ENCODE results near the gene COL23A1. TPM values are rescaled to one million over a fixed set of nuclear protein-coding genes. Genes with fewer than 3 reads are reported as not detected.

Gene COL23A1
- total and polyA plus RNA-seq, 2 experiments from 2014 or later, result 4.8 to 8.2 TPM

DNA sequence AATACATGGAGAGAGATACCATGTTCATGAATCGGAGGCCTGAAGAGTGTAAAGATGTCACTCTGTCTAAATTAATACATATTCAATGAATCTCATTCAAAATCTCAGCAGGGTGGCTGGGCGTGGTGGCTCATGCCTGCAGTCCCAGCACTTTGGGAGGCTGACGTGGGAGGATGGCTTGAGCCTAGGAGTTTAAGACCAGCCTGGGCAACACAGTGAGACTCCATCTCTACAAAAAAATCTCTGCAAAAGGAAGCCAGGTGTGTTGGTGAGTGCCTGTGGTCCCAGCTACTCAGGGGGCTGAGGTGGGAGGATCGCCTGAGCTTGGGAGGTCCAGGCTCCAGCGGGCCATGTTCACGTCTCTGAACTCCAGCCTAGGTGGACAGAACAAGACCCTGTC, 49.7 kb downstream of the COL23A1 start:
- Mint-ChIP-seq H3K4me3 (no peak overlapping the region), H3K27me3 (ENCODE audit: insufficient read depth, low read depth, poor library complexity) (peaks cover 6% of the 10 kb centered on the region), H3K9me3 (no peaks in the 10 kb centered on the region), H3K36me3 (ENCODE audit: low read depth) (no peaks in the 10 kb centered on the region), H3K27ac (no peak overlapping the region), H3K4me1 (peaks cover 22% of the 10 kb centered on the region)
- ATAC-seq (no peak), DNase-seq (ENCODE audit: low spot score) (no peak)
- Histone ChIP-seq H3F3A (replicated peaks; ENCODE audit: low read depth) (no peaks in the 10 kb centered on the region), H3K36me3 (ENCODE audit: insufficient read depth) (no peaks in the 10 kb centered on the region), H4K20me1 (replicated peaks; ENCODE audit: insufficient read depth) (no peaks in the 10 kb centered on the region), H3K4me1 (ENCODE audit: insufficient read depth) (no peaks in the 10 kb centered on the region; the same call in none of the 2 replicates), H3K9me2 (ENCODE audit: insufficient read depth) (no peaks in the 10 kb centered on the region), H3K4me3 (no peak overlapping the region), H2AFZ (no peak overlapping the region), H3K27me3 (ENCODE audit: insufficient read depth) (no peaks in the 10 kb centered on the region), H3K27ac (ENCODE audit: low read depth) (no peak overlapping the region), H3K4me2 (no peak overlapping the region), H3K79me2 (replicated peaks; ENCODE audit: insufficient read depth) (peaks cover 4% of the 10 kb centered on the region; the same call in 1 of the 2 replicates)
- TF ChIP-seq, protein P1, sequence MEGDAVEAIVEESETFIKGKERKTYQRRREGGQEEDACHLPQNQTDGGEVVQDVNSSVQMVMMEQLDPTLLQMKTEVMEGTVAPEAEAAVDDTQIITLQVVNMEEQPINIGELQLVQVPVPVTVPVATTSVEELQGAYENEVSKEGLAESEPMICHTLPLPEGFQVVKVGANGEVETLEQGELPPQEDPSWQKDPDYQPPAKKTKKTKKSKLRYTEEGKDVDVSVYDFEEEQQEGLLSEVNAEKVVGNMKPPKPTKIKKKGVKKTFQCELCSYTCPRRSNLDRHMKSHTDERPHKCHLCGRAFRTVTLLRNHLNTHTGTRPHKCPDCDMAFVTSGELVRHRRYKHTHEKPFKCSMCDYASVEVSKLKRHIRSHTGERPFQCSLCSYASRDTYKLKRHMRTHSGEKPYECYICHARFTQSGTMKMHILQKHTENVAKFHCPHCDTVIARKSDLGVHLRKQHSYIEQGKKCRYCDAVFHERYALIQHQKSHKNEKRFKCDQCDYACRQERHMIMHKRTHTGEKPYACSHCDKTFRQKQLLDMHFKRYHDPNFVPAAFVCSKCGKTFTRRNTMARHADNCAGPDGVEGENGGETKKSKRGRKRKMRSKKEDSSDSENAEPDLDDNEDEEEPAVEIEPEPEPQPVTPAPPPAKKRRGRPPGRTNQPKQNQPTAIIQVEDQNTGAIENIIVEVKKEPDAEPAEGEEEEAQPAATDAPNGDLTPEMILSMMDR (conservative IDR thresholded peaks at IDR 0.05; ENCODE audit: low read depth in 2 of 2), result no peak
- no peak for TF ChIP-seq EZH2 (IDR thresholded peaks at IDR 0.05; ENCODE audit: low read depth, unreplicated experiment)

DNA sequence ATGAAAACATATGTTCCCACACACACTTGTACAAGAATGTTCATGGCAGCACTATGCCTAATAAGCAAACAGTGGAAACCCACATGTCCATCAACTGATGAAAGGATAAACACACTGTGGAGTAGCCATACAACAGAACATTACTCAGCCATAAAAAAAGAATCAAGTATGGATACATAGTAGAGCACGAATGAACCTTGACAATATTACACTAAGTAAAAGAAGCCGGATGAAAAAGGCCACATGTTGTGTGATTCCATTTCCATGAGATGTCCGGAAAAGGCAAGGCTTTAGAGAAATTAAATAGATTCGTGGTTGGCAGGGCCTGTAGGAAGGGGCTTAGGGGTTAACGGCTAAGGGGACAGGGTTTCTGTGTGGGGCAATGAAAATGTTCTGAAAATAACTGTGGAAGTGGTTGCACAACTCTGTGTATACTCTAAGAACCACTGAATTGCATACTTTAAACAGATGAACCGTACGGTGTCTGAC, 51.4 kb downstream of the COL23A1 start:
- no peak overlapping the region for H3K4me3 ChIP-seq
- Mint-ChIP-seq H3K36me3 (ENCODE audit: low read depth) (no peaks in the 10 kb centered on the region), H3K27ac (no peak overlapping the region), H3K4me3 (no peak overlapping the region), H3K9me3 (no peaks in the 10 kb centered on the region), H3K27me3 (ENCODE audit: insufficient read depth, low read depth, poor library complexity) (peaks cover 6% of the 10 kb centered on the region), H3K4me1 (peaks cover 17% of the 10 kb centered on the region)
- H3K4me2 ChIP-seq, result no peak overlapping the region
- H3K79me2 ChIP-seq (replicated peaks; ENCODE audit: insufficient read depth), result peaks cover 4% of the 10 kb centered on the region; the same call in 1 of the 2 replicates
- no peaks in the 10 kb centered on the region for H4K20me1 ChIP-seq (replicated peaks; ENCODE audit: insufficient read depth)
- H3K27ac ChIP-seq (ENCODE audit: low read depth), result no peak overlapping the region
- H3K36me3 ChIP-seq (ENCODE audit: insufficient read depth), result no peaks in the 10 kb centered on the region
- H3K4me1 ChIP-seq (ENCODE audit: insufficient read depth), result no peaks in the 10 kb centered on the region; the same call in none of the 2 replicates
- H2AFZ ChIP-seq, result no peak overlapping the region
- ATAC-seq (no peak), DNase-seq (ENCODE audit: low spot score) (no peak)
- no peaks in the 10 kb centered on the region for H3K9me2 ChIP-seq (ENCODE audit: insufficient read depth)
- H3F3A ChIP-seq (replicated peaks; ENCODE audit: low read depth), result no peaks in the 10 kb centered on the region
- no peaks in the 10 kb centered on the region for H3K27me3 ChIP-seq (ENCODE audit: insufficient read depth)
- TF ChIP-seq STAT1 (IDR thresholded peaks at IDR 0.05; ENCODE audit: unreplicated experiment), result no peak
- no peak for TF ChIP-seq JUNB (IDR thresholded peaks at IDR 0.05; ENCODE audit: unreplicated experiment)
- TF ChIP-seq, protein P2, sequence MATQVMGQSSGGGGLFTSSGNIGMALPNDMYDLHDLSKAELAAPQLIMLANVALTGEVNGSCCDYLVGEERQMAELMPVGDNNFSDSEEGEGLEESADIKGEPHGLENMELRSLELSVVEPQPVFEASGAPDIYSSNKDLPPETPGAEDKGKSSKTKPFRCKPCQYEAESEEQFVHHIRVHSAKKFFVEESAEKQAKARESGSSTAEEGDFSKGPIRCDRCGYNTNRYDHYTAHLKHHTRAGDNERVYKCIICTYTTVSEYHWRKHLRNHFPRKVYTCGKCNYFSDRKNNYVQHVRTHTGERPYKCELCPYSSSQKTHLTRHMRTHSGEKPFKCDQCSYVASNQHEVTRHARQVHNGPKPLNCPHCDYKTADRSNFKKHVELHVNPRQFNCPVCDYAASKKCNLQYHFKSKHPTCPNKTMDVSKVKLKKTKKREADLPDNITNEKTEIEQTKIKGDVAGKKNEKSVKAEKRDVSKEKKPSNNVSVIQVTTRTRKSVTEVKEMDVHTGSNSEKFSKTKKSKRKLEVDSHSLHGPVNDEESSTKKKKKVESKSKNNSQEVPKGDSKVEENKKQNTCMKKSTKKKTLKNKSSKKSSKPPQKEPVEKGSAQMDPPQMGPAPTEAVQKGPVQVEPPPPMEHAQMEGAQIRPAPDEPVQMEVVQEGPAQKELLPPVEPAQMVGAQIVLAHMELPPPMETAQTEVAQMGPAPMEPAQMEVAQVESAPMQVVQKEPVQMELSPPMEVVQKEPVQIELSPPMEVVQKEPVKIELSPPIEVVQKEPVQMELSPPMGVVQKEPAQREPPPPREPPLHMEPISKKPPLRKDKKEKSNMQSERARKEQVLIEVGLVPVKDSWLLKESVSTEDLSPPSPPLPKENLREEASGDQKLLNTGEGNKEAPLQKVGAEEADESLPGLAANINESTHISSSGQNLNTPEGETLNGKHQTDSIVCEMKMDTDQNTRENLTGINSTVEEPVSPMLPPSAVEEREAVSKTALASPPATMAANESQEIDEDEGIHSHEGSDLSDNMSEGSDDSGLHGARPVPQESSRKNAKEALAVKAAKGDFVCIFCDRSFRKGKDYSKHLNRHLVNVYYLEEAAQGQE (IDR thresholded peaks at IDR 0.05; ENCODE audit: unreplicated experiment), result no peak
- TF ChIP-seq, protein P3, sequence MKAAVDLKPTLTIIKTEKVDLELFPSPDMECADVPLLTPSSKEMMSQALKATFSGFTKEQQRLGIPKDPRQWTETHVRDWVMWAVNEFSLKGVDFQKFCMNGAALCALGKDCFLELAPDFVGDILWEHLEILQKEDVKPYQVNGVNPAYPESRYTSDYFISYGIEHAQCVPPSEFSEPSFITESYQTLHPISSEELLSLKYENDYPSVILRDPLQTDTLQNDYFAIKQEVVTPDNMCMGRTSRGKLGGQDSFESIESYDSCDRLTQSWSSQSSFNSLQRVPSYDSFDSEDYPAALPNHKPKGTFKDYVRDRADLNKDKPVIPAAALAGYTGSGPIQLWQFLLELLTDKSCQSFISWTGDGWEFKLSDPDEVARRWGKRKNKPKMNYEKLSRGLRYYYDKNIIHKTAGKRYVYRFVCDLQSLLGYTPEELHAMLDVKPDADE (IDR thresholded peaks at IDR 0.05), result no peak
- TF ChIP-seq POLR2AphosphoS5 (IDR thresholded peaks at IDR 0.05; ENCODE audit: low read depth), result no peak
- no peak for TF ChIP-seq ZNF331 (CRISPR knock-in tag; IDR thresholded peaks at IDR 0.05; ENCODE audit: low read depth)
- no peak for TF ChIP-seq CREB1 (CRISPR knock-in tag; IDR thresholded peaks at IDR 0.05; ENCODE audit: low read depth)
- TF ChIP-seq EZH2 (IDR thresholded peaks at IDR 0.05; ENCODE audit: low read depth, unreplicated experiment), result no peak
- no peak for TF ChIP-seq ZNF114 (CRISPR knock-in tag; IDR thresholded peaks at IDR 0.05)

Data from GM23338 (cell line).